H1 (cell line): ENCODE data around the gene ABI3BP. TPM values are rescaled to one million over a fixed set of nuclear protein-coding genes. Genes with fewer than 3 reads are reported as not detected.

Experiments used
- CTCF ChIA-PET: fragments of 300-600 bp; sonication (Branson Sonifier 250); formaldehyde crosslinking; loops from one replicate; lab custom pipeline; 2021; ENCODE audit not compliant: partially characterized antibody; lab: Charles Lee
- POLR2A ChIA-PET: fragments of 300-600 bp; sonication (Branson Sonifier 250); formaldehyde crosslinking; loops from one replicate; lab custom pipeline; 2021; ENCODE audit warnings: inconsistent platforms; ENCODE audit not compliant: partially characterized antibody; lab: Charles Lee
- DNase-seq, 2 experiments: peaks; one replicate each; pipeline versions ENCODE4 v3.0.0 to v3.0.0-alpha.2; 2010 to 2022; ENCODE audit warnings: low spot score in 2 of 2, low read depth in 1 of 2, mixed read lengths in 1 of 2
- FAIRE-seq: peaks from 2 replicates; lab custom pipeline; 2011; peaks lifted over from hg19 to GRCh38; lab: Jason Lieb, UNC
- H2AFZ ChIP-seq: 2 replicates; pipeline ENCODE4 v1.8.1; 2012; ENCODE audit warnings: low read length, inconsistent platforms
- H2AK5ac ChIP-seq: 2 replicates; pipeline ENCODE4 v1.6.1; 2013; ENCODE audit warnings: low read depth, low read length
- H2BK120ac ChIP-seq: replicated peaks from 2 replicates; pipeline ENCODE3; 2013; ENCODE audit warnings: low read depth, low read length, inconsistent platforms
- H2BK12ac ChIP-seq: 2 replicates; pipeline ENCODE4 v1.6.1; 2013; ENCODE audit warnings: low read depth, low read length
- H2BK15ac ChIP-seq: 2 replicates; pipeline ENCODE4 v1.6.1; 2013; ENCODE audit warnings: low read length
- H2BK20ac ChIP-seq: 2 replicates; pipeline ENCODE4 v1.6.1; 2013; ENCODE audit warnings: low read length
- H2BK5ac ChIP-seq: 2 replicates; pipeline ENCODE4 v1.6.1; 2013; ENCODE audit warnings: low read depth, low read length
- H3K14ac ChIP-seq: 2 replicates; pipeline ENCODE4 v1.6.1; 2013; ENCODE audit warnings: inconsistent platforms; ENCODE audit not compliant: insufficient read length
- H3K18ac ChIP-seq: 2 replicates; pipeline ENCODE4 v1.6.1; 2013; ENCODE audit warnings: low read length; ENCODE audit errors: extremely low read depth
- H3K23ac ChIP-seq: 2 replicates; pipeline ENCODE4 v1.6.1; 2013; ENCODE audit warnings: inconsistent platforms; ENCODE audit not compliant: insufficient read length
- H3K23me2 ChIP-seq: 2 replicates; pipeline ENCODE4 v1.6.1; 2013; ENCODE audit warnings: low read depth, low read length
- H3K27ac ChIP-seq: 2 replicates; pipeline ENCODE4 v1.6.1; 2011; ENCODE audit warnings: low read depth, low read length, inconsistent platforms
- H3K27me3 ChIP-seq, 4 experiments: replicated peaks in 1 of 4; 1 replicate in 1 of 4; 2 replicates in 3 of 4; pipeline versions ENCODE4 v1.6.1 to v1.8.1; 2011 to 2013; ENCODE audit warnings: low read length in 3 of 4, mild to moderate bottlenecking in 3 of 4, inconsistent platforms in 2 of 4, mixed read lengths in 2 of 4, moderate library complexity in 1 of 4; ENCODE audit not compliant: control insufficient read depth in 3 of 4, insufficient read depth in 3 of 4; ENCODE audit errors: extremely low read depth in 1 of 4
- H3K36me3 ChIP-seq, 4 experiments: 2 replicates each; pipeline versions ENCODE4 v1.6.1 to v1.8.1; 2011 to 2013; ENCODE audit warnings: mild to moderate bottlenecking in 4 of 4, low read length in 3 of 4, moderate library complexity in 2 of 4, control low read depth in 1 of 4, inconsistent platforms in 1 of 4; ENCODE audit not compliant: insufficient read depth in 4 of 4, control insufficient read depth in 2 of 4
- H3K4ac ChIP-seq: replicated peaks from 2 replicates; pipeline ENCODE3; 2013; ENCODE audit warnings: low read length, low read depth, mixed read lengths, inconsistent platforms; ENCODE audit not compliant: insufficient read length
- H3K4me1 ChIP-seq, 4 experiments: replicated peaks in 1 of 4; 1 replicate in 1 of 4; 2 replicates in 3 of 4; pipeline versions ENCODE4 v1.6.1 to v1.8.1; 2011 to 2013; ENCODE audit warnings: low read length in 3 of 4, inconsistent platforms in 2 of 4, mixed read lengths in 1 of 4; ENCODE audit not compliant: insufficient read depth in 4 of 4, control insufficient read depth in 3 of 4
- H3K4me2 ChIP-seq, 2 experiments: 2 replicates each; pipeline versions ENCODE4 v1.6.1 to v1.8.1; 2011 to 2013; ENCODE audit warnings: low read depth in 2 of 2, low read length in 2 of 2, control low read depth in 1 of 2, inconsistent platforms in 1 of 2, mild to moderate bottlenecking in 1 of 2; ENCODE audit not compliant: insufficient read depth in 1 of 2
- H3K4me3 ChIP-seq, 4 experiments: fragments of 200-600, 300-600 bp in 1 of 4; sonication (generic), shearing (Covaris generic), sonication (Bioruptor Twin) in 1 of 4; 2 replicates each; pipeline versions ENCODE4 v1.5.1 to v1.8.1; 2011 to 2016; ENCODE audit warnings: low read length in 4 of 4, low read depth in 3 of 4, control low read depth in 2 of 4, inconsistent platforms in 2 of 4, mild to moderate bottlenecking in 2 of 4, mixed read lengths in 1 of 4, moderate library complexity in 1 of 4; ENCODE audit not compliant: insufficient read depth in 2 of 4; ENCODE audit errors: extremely low read depth in 1 of 4
- H3K56ac ChIP-seq: replicated peaks from 2 replicates; pipeline ENCODE3; 2013; ENCODE audit warnings: low read depth, mild to moderate bottlenecking, mixed read lengths, low read length, inconsistent platforms; ENCODE audit not compliant: insufficient read length
- H3K79me1 ChIP-seq: 2 replicates; pipeline ENCODE4 v1.6.1; 2013; ENCODE audit warnings: low read depth, low read length, control low read depth
- H3K79me2 ChIP-seq, 2 experiments: 2 replicates each; pipeline versions ENCODE4 v1.6.1 to v1.8.1; 2012 to 2013; ENCODE audit warnings: low read length in 2 of 2, mild to moderate bottlenecking in 2 of 2, inconsistent platforms in 1 of 2; ENCODE audit not compliant: insufficient read depth in 2 of 2, control insufficient read depth in 1 of 2
- H3K9ac ChIP-seq, 4 experiments: replicated peaks in 1 of 4; 1 replicate in 1 of 4; 2 replicates in 3 of 4; pipeline versions ENCODE4 v1.6.1 to v1.8.1; 2011 to 2013; ENCODE audit warnings: low read depth in 3 of 4, low read length in 3 of 4, control low read depth in 2 of 4, mild to moderate bottlenecking in 2 of 4, moderate library complexity in 2 of 4, inconsistent platforms in 1 of 4; ENCODE audit errors: extremely low read depth in 1 of 4
- H3K9me3 ChIP-seq, 2 experiments: 2 replicates each; pipeline versions ENCODE4 v1.6.1 to v1.8.1; 2012 to 2013; ENCODE audit warnings: mild to moderate bottlenecking in 2 of 2, moderate library complexity in 2 of 2, control low read depth in 1 of 2, inconsistent platforms in 1 of 2, low read depth in 1 of 2, low read length in 1 of 2, mixed read lengths in 1 of 2; ENCODE audit not compliant: insufficient read depth in 2 of 2
- H4K20me1 ChIP-seq, 2 experiments: replicated peaks in 1 of 2; 2 replicates each; pipeline versions ENCODE3 to v1.8.1; 2011 to 2013; ENCODE audit warnings: inconsistent platforms in 2 of 2, low read length in 2 of 2, mild to moderate bottlenecking in 1 of 2; ENCODE audit not compliant: insufficient read depth in 2 of 2, control insufficient read depth in 1 of 2
- H4K5ac ChIP-seq: 2 replicates; pipeline ENCODE4 v1.6.1; 2013; ENCODE audit warnings: low read length, low read depth, mixed read lengths, inconsistent platforms; ENCODE audit not compliant: insufficient read length
- H4K8ac ChIP-seq: 2 replicates; pipeline ENCODE4 v1.8.0; 2013; ENCODE audit warnings: mild to moderate bottlenecking, moderate library complexity, low read length, inconsistent platforms; ENCODE audit not compliant: insufficient read depth; ENCODE audit errors: extremely low read depth
- H4K91ac ChIP-seq: replicated peaks from 2 replicates; pipeline ENCODE3; 2013; ENCODE audit warnings: low read length, mixed read lengths, inconsistent platforms; ENCODE audit not compliant: insufficient read length
- CTCF ChIP-seq, 3 experiments: IDR thresholded peaks; 1 replicate in 2 of 3; 2 replicates in 1 of 3; pipeline versions ENCODE4 v1.5.1 to v1.6.1; 2011; ENCODE audit warnings: low read length in 3 of 3, mild to moderate bottlenecking in 3 of 3, inconsistent platforms in 2 of 3, low read depth in 1 of 3, moderate library complexity in 1 of 3; ENCODE audit not compliant: insufficient read depth in 1 of 3; ENCODE audit errors: control extremely low read depth in 1 of 3
- EP300 ChIP-seq, 2 experiments: IDR thresholded peaks; 1 replicate in 1 of 2; 2 replicates in 1 of 2; pipeline ENCODE4 v1.6.1; 2011 to 2012; ENCODE audit warnings: low read depth in 2 of 2, low read length in 2 of 2, mild to moderate bottlenecking in 2 of 2, borderline replicate concordance in 1 of 2, inconsistent platforms in 1 of 2, moderate library complexity in 1 of 2
- WGBS, 2 experiments: shearing (Covaris generic) in 1 of 2; methylation state at CpG; one replicate each; pipeline versions ENCODE4 v1.1.6 to v1.1.7; 2013 to 2015; ENCODE audit warnings: low lambda C conversion rate in 2 of 2, mixed read lengths in 2 of 2, inconsistent platforms in 1 of 2, low coverage in 1 of 2, missing lambda C conversion rate in 1 of 2; ENCODE audit not compliant: insufficient replicate concordance in 2 of 2, insufficient coverage in 1 of 2, insufficient read length in 1 of 2; ENCODE audit errors: extremely low coverage in 1 of 2, missing lambda C conversion rate in 1 of 2; 5-methylcytosine and 5-hydroxymethylcytosine counted together
- polyA plus RNA-seq, 7 experiments: library from polyadenylated mRNA; depleted of rRNA in 3 of 7; stranded (reverse) in 5 of 7; unstranded in 2 of 7; fragments of >200 nt in 5 of 7; fragments of 200-250 nt in 2 of 7; gene quantifications; 1 replicate in 5 of 7; 2 replicates in 1 of 7; 4 replicates in 1 of 7; pipeline versions ENCODE4 v1.2.1 to v1.2.3, GENCODE V29; 2011 to 2013; ENCODE audit warnings: missing spikeins in 2 of 7, mixed read lengths in 2 of 7
- total RNA-seq: library from RNA; stranded (reverse); fragmentation: NEBNext Ultra II Directional; extraction: Animal tissue kit (Norgen Biotek cat#: 25700); gene quantifications from 2 replicates; pipeline ENCODE4 v1.2.1, GENCODE V29; 2021

Gene ABI3BP
- total and polyA plus RNA-seq, 2 of the 8 experiments (the other 6 are each of a cell fraction or from before 2014, with no cell fraction given): 0.08 to 0.32 TPM

GRCh38 chr3:100891033-100891432 is 102.2 kb downstream of the ABI3BP start:
- Histone ChIP-seq H3K23ac (no peak overlapping the region), H3K79me2 (no peaks in the 10 kb centered on the region), H3K36me3 (no peaks in the 10 kb centered on the region), H3K4me2 (no peak overlapping the region), H3K18ac (no peak overlapping the region), H3K9me3 (no peaks in the 10 kb centered on the region), H4K91ac (no peak overlapping the region)
- 97% methylated on average over 2 of the region's 2 CpGs; no CpG with 5 or more reads in 1 of the 2 experiments for WGBS, 2 experiments
- DNase-seq: no peak
- POLR2A ChIA-PET: no interaction called here
- no peak for TF ChIP-seq EP300 (IDR thresholded peaks at IDR 0.05; ENCODE audit: borderline replicate concordance in 1 of 2, low read depth in 2 of 2, low read length in 2 of 2)
- peak in 1 of 3 experiments; percentile 1; a peak in 1 of 4 replicates for TF ChIP-seq CTCF (IDR thresholded peaks at IDR 0.05; ENCODE audit: control extremely low read depth in 1 of 3, insufficient read depth in 1 of 3, low read depth in 1 of 3, low read length in 3 of 3)
- TF ChIP-seq, all 59 proteins: peak for 1
- Histone ChIP-seq H2BK120ac (no peak overlapping the region), H3K9ac (no peak overlapping the region), H3K4me1 (no peaks in the 10 kb centered on the region), H3K23me2 (no peaks in the 10 kb centered on the region), H2AK5ac (no peak overlapping the region), H2BK15ac (no peak overlapping the region), H2AFZ (no peak overlapping the region), H4K5ac (no peak overlapping the region), H3K4me3 (no peak overlapping the region), H3K27me3 (no peaks in the 10 kb centered on the region), H2BK5ac (no peak overlapping the region), H3K4ac (no peak overlapping the region), H3K56ac (no peak overlapping the region), H3K27ac (no peak overlapping the region), H2BK20ac (no peak overlapping the region), H2BK12ac (no peak overlapping the region), H3K79me1 (no peaks in the 10 kb centered on the region), H3K14ac (no peak overlapping the region), H4K8ac (no peak overlapping the region), H4K20me1 (no peaks in the 10 kb centered on the region)
- CTCF ChIA-PET: interaction anchor here (1.3 kb wide), 1 partner anchor 265 kb away, joined by 4 read pairs; no protein-coding TSS in a partner anchor
- peak; percentile 7 for FAIRE-seq
